Right ventricle myocardium inferior (tissue), 1 donor: ENCODE results near the gene NOL9. TPM values are rescaled to one million over a fixed set of nuclear protein-coding genes. Genes with fewer than 3 reads are reported as not detected.

ENCODE experiments used
- ATAC-seq: fragments of 200-7000 bp; cut with Tn5 transposase; one replicate; pipeline ENCODE4 v1.9.1; 2020; ENCODE audit warnings: mild to moderate bottlenecking, moderate library complexity
- DNase-seq: peaks from one replicate; pipeline ENCODE4 v3.0.0; 2021; ENCODE audit errors: missing footprints
- intact Hi-C: fragments of 100-400 bp; cut with DNase I; formaldehyde crosslinking; loops from one replicate; pipeline ENCODE4 v1.11.0; 2022
- total RNA-seq: library from RNA; stranded (reverse); fragmentation: NEBNext Ultra II Directional; extraction: Animal tissue kit (Norgen Biotek cat#: 25700); gene quantifications from one replicate; pipeline ENCODE4 v1.2.1, GENCODE V29; 2021
- donor health status: DM: no; HTN: yes; CAD: no; lungs with severe emphysema.

Gene NOL9
- total RNA-seq, 1 donor from 2014 or later: 12.6 TPM

GRCh38 chr1:6485168-6486101 lies 68.9 kb downstream of the NOL9 start:
- intact Hi-C loops: loop anchor here (5.0 kb wide), 1 partner anchor 162 kb away; no protein-coding TSS in a partner anchor
- DNase-seq: no peak
- ATAC-seq: no peak

- ATAC-seq (no peak), DNase-seq (no peak)
- intact Hi-C loops: loop anchor here (5.0 kb wide), 1 partner anchor 163 kb away; no protein-coding TSS in a partner anchor
Measured at GRCh38 chr1:6484826-6485167, 69.5 kb downstream of the NOL9 start.

- ATAC-seq: no peak
Measured at GRCh38 chr1:6483761-6484117, 70.6 kb downstream of the NOL9 start.

GRCh38 chr1:6483017-6483760 lies 71.1 kb downstream of the NOL9 start:
- DNase-seq (no peak), ATAC-seq (no peak)
- intact Hi-C loops: no loop called here

More at GRCh38 chr1:6483761-6484117, 70.6 kb downstream of the NOL9 start:
- intact Hi-C loops: no loop called here
- no peak for DNase-seq

GRCh38 chr1:6481820-6482219 lies 72.5 kb downstream of the NOL9 start:
- DNase-seq (no peak), ATAC-seq (no peak)
- intact Hi-C loops: no loop called here

GRCh38 chr1:6477039-6477820 lies 77.1 kb downstream of the NOL9 start:
- DNase-seq (no peak), ATAC-seq (no peak)
- intact Hi-C loops: no loop called here

GRCh38 chr1:6476483-6476882 lies 77.8 kb downstream of the NOL9 start:
- DNase-seq (no peak), ATAC-seq (no peak)
- intact Hi-C loops: no loop called here

- peak; percentile 82 for DNase-seq
- intact Hi-C loops: no loop called here
- peak; percentile 79 for ATAC-seq
Measured at GRCh38 chr1:6475381-6476133, 78.8 kb downstream of the NOL9 start.

GRCh38 chr1:6474815-6475282 lies 79.5 kb downstream of the NOL9 start:
- ATAC-seq (no peak), DNase-seq (no peak)
- intact Hi-C loops: no loop called here

GRCh38 chr1:6473974-6474814 lies 80.1 kb downstream of the NOL9 start:
- DNase-seq: no peak
- intact Hi-C loops: no loop called here
- ATAC-seq: no peak

GRCh38 chr1:6473156-6473555 lies 81.2 kb downstream of the NOL9 start:
- ATAC-seq: no peak
- no peak for DNase-seq
- intact Hi-C loops: no loop called here

GRCh38 chr1:6472391-6472790 lies 81.9 kb downstream of the NOL9 start:
- intact Hi-C loops: no loop called here
- DNase-seq (no peak), ATAC-seq (no peak)

- ATAC-seq (no peak), DNase-seq (no peak)
- intact Hi-C loops: no loop called here
Measured at GRCh38 chr1:6471970-6472368, 82.3 kb downstream of the NOL9 start.

Other genes with a start within 250 kb of the NOL9 start
- gene ACOT7, start 160.7 kb downstream of the NOL9 start, total RNA-seq: 9.8 TPM
- not detected for gene HES2, start 134.6 kb downstream of the NOL9 start, total RNA-seq
- gene ESPN, start 129.7 kb downstream of the NOL9 start, total RNA-seq: 0.24 TPM
- 11.4 TPM for gene TNFRSF25, start 88.3 kb downstream of the NOL9 start, total RNA-seq
- 16.8 TPM for gene PLEKHG5, start 62.8 kb downstream of the NOL9 start, total RNA-seq
- not detected for gene TAS1R1, start 794 bp upstream of the NOL9 start, total RNA-seq
- gene ZBTB48, start 25.5 kb upstream of the NOL9 start, total RNA-seq: 15.1 TPM
- 102 TPM for gene KLHL21, start 48.4 kb upstream of the NOL9 start, total RNA-seq
- gene PHF13, start 59.2 kb upstream of the NOL9 start, total RNA-seq: 8.0 TPM
- gene THAP3, start 70.4 kb upstream of the NOL9 start, total RNA-seq: 12.5 TPM
- gene DNAJC11, start 147.3 kb upstream of the NOL9 start, total RNA-seq: 74.1 TPM
- 159 TPM for gene CAMTA1, start 230.9 kb upstream of the NOL9 start, total RNA-seq